ENCODE measurements around the gene APOL6. TPM values are rescaled to one million over a fixed set of nuclear protein-coding genes. Genes with fewer than 3 reads are reported as not detected.
"Not testable (repeated sequence)": the region's sequence is repeated elsewhere in the genome, so short reads cannot be mapped to it uniquely, and the experiment has no call there.

Gene APOL6
- total RNA-seq, 2 experiments from 2014 or later = 72.4 to 75.6 TPM

GRCh38 chr22:35653824-35654223 is 5.6 kb downstream of the APOL6 start:
- POLR2A ChIA-PET = no interaction called here
- no peak overlapping the region for H3K27ac Mint-ChIP-seq
- CTCF ChIA-PET = no interaction called here
- peaks cover 66% of the 10 kb centered on the region for H3K4me1 Mint-ChIP-seq
- H3K4me3 Mint-ChIP-seq = no peak overlapping the region
- DNase-seq = no peak
- peaks cover 5% of the 10 kb centered on the region for H3K9me3 Mint-ChIP-seq
- peaks cover 95% of the 10 kb centered on the region for H3K36me3 Mint-ChIP-seq (ENCODE audit: low read depth)
- no peaks in the 10 kb centered on the region for H3K27me3 Mint-ChIP-seq

- Mint-ChIP-seq H3K4me3 (no peak overlapping the region), H3K4me1 (peaks cover 74% of the 10 kb centered on the region), H3K36me3 (ENCODE audit: low read depth) (peaks cover 95% of the 10 kb centered on the region), H3K9me3 (peaks cover 5% of the 10 kb centered on the region), H3K27me3 (no peaks in the 10 kb centered on the region), H3K27ac (no peak overlapping the region)
- ChIA-PET POLR2A (interaction anchor here (1.9 kb wide), 1 partner anchor 8 kb away, joined by 7 read pairs; the partner anchor contains the start of gene APOL6), CTCF (interaction anchor here (1.1 kb wide), 1 partner anchor 305 kb away, joined by 3 read pairs; no protein-coding TSS in a partner anchor)
- no peak for DNase-seq
Measured at GRCh38 chr22:35656284-35656752, 8.1 kb downstream of the APOL6 start.

- no peak overlapping the region for H3K27ac Mint-ChIP-seq
- peaks cover 76% of the 10 kb centered on the region for H3K4me1 Mint-ChIP-seq
- ChIA-PET POLR2A (interaction anchor here (1.9 to 2.1 kb wide), 2 partner anchors 9 kb away, joined by 7 to 14 read pairs; partner anchors contain the start of gene APOL6), CTCF (no interaction called here)
- no peaks in the 10 kb centered on the region for H3K27me3 Mint-ChIP-seq
- no peak for DNase-seq
- H3K9me3 Mint-ChIP-seq = peaks cover 9% of the 10 kb centered on the region
- peaks cover 97% of the 10 kb centered on the region for H3K36me3 Mint-ChIP-seq (ENCODE audit: low read depth)
- no peak overlapping the region for H3K4me3 Mint-ChIP-seq
Measured at GRCh38 chr22:35657571-35658312, 9.5 kb downstream of the APOL6 start.

- Mint-ChIP-seq H3K27me3 (no peaks in the 10 kb centered on the region), H3K27ac (peak overlapping the region; percentile 92), H3K4me1 (peaks cover 65% of the 10 kb centered on the region), H3K36me3 (ENCODE audit: low read depth) (peaks cover 92% of the 10 kb centered on the region), H3K4me3 (no peak overlapping the region), H3K9me3 (peaks cover 16% of the 10 kb centered on the region)
- CTCF ChIA-PET = interaction anchor here (0.8 to 1.3 kb wide), 3 partner anchors 12 to 309 kb away, joined by 3 to 6 read pairs (median 3); partner anchors contain the start of gene APOL6
- peak; percentile 63 for DNase-seq
- POLR2A ChIA-PET = interaction anchor here (0.9 to 5.7 kb wide), 2 partner anchors 12 to 17 kb away, joined by 4 to 92 read pairs; partner anchors contain the start of gene APOL6
Measured at GRCh38 chr22:35660291-35661127, 12.3 kb downstream of the APOL6 start.

- H3K9me3 Mint-ChIP-seq = peaks cover 18% of the 10 kb centered on the region
- H3K4me1 Mint-ChIP-seq = peaks cover 62% of the 10 kb centered on the region
- POLR2A ChIA-PET = interaction anchor here (0.9 to 5.7 kb wide), 2 partner anchors 13 to 16 kb away, joined by 4 to 92 read pairs; partner anchors contain the start of gene APOL6
- no peak overlapping the region for H3K4me3 Mint-ChIP-seq
- peaks cover 85% of the 10 kb centered on the region for H3K36me3 Mint-ChIP-seq (ENCODE audit: low read depth)
- DNase-seq = no peak
- peak overlapping the region; percentile 92 for H3K27ac Mint-ChIP-seq
- H3K27me3 Mint-ChIP-seq = no peaks in the 10 kb centered on the region
- CTCF ChIA-PET = interaction anchor here (0.8 to 1.3 kb wide), 2 partner anchors 13 to 30 kb away, joined by 3 to 6 read pairs; partner anchors contain the start of gene APOL6
Measured at GRCh38 chr22:35661464-35661863, 13.2 kb downstream of the APOL6 start.

- H3K4me1 Mint-ChIP-seq = peaks cover 54% of the 10 kb centered on the region
- CTCF ChIA-PET = interaction anchor here (1.7 kb wide), 1 partner anchor 15 kb away, joined by 5 read pairs; the partner anchor contains the start of gene APOL6
Measured at GRCh38 chr22:35662914-35663313, 14.7 kb downstream of the APOL6 start.

GRCh38 chr22:35663371-35663770 is 15.1 kb downstream of the APOL6 start:
- no peak for DNase-seq
- Mint-ChIP-seq H3K27ac (no peak overlapping the region), H3K4me3 (peak overlapping the region; percentile 21), H3K4me1 (peaks cover 49% of the 10 kb centered on the region), H3K36me3 (ENCODE audit: low read depth) (peaks cover 85% of the 10 kb centered on the region), H3K27me3 (no peaks in the 10 kb centered on the region), H3K9me3 (peaks cover 24% of the 10 kb centered on the region)
- ChIA-PET CTCF (interaction anchor here (0.7 to 1.7 kb wide), 3 partner anchors 15 to 312 kb away, joined by 3 to 5 read pairs (median 4); partner anchors contain the start of gene APOL6), POLR2A (interaction anchor here (0.7 to 5.7 kb wide), 3 partner anchors 15 to 64 kb away, joined by 3 to 92 read pairs (median 4); partner anchors contain the start of gene APOL6)

More at GRCh38 chr22:35662914-35663313, 14.7 kb downstream of the APOL6 start:
- Mint-ChIP-seq H3K36me3 (ENCODE audit: low read depth) (peaks cover 85% of the 10 kb centered on the region), H3K4me3 (no peak overlapping the region), H3K9me3 (peaks cover 24% of the 10 kb centered on the region), H3K27ac (peak overlapping the region; percentile 10), H3K27me3 (no peaks in the 10 kb centered on the region)
- POLR2A ChIA-PET = interaction anchor here (1.6 to 5.7 kb wide), 2 partner anchors 15 to 35 kb away, joined by 4 to 92 read pairs; partner anchors contain the start of gene APOL6
- no peak for DNase-seq

- POLR2A ChIA-PET = interaction anchor here (5.7 kb wide), 1 partner anchor 17 kb away, joined by 92 read pairs; the partner anchor contains the start of gene APOL6
Measured at GRCh38 chr22:35664955-35665587, 16.8 kb downstream of the APOL6 start.

GRCh38 chr22:35666699-35667098 is 18.5 kb downstream of the APOL6 start:
- H3K27me3 Mint-ChIP-seq, CTCF ChIA-PET, H3K27ac Mint-ChIP-seq, DNase-seq, H3K4me3 Mint-ChIP-seq: not testable (repeated sequence)
- POLR2A ChIA-PET = interaction anchor here (1.0 to 1.5 kb wide), 2 partner anchors 19 to 356 kb away, joined by 3 to 4 read pairs; partner anchors contain the start of gene APOL6
- Mint-ChIP-seq H3K4me1 (peaks cover 17% of the 10 kb centered on the region), H3K36me3 (ENCODE audit: low read depth) (peaks cover 56% of the 10 kb centered on the region), H3K9me3 (peaks cover 23% of the 10 kb centered on the region)

More at GRCh38 chr22:35664955-35665587, 16.8 kb downstream of the APOL6 start:
- CTCF ChIA-PET = no interaction called here
- Mint-ChIP-seq H3K9me3 (peaks cover 22% of the 10 kb centered on the region), H3K36me3 (ENCODE audit: low read depth) (peaks cover 72% of the 10 kb centered on the region), H3K27me3 (no peaks in the 10 kb centered on the region), H3K4me3 (no peak overlapping the region), H3K27ac (no peak overlapping the region), H3K4me1 (peaks cover 32% of the 10 kb centered on the region)
- no peak for DNase-seq

GRCh38 chr22:35674335-35674734 is 26.1 kb downstream of the APOL6 start:
- no peak for DNase-seq
- ChIA-PET POLR2A (no interaction called here), CTCF (no interaction called here)
- H3K27me3 Mint-ChIP-seq = no peaks in the 10 kb centered on the region
- H3K27ac Mint-ChIP-seq = no peak overlapping the region
- no peaks in the 10 kb centered on the region for H3K4me1 Mint-ChIP-seq
- H3K4me3 Mint-ChIP-seq = no peak overlapping the region
- H3K36me3 Mint-ChIP-seq (ENCODE audit: low read depth) = peaks cover 11% of the 10 kb centered on the region
- peaks cover 21% of the 10 kb centered on the region for H3K9me3 Mint-ChIP-seq

- peaks cover 14% of the 10 kb centered on the region for H3K36me3 Mint-ChIP-seq (ENCODE audit: low read depth)
- peaks cover 23% of the 10 kb centered on the region for H3K9me3 Mint-ChIP-seq
- H3K27me3 Mint-ChIP-seq, H3K4me3 Mint-ChIP-seq, CTCF ChIA-PET, H3K27ac Mint-ChIP-seq, H3K4me1 Mint-ChIP-seq, POLR2A ChIA-PET, DNase-seq: not testable (repeated sequence)
Measured at GRCh38 chr22:35676065-35676464, 27.8 kb downstream of the APOL6 start.
